Stimulated activated CD4-positive, alpha-beta T cell treated with anti-CD3 and anti-CD28 coated beads, Interleukin-15, amount 100 ng/mL, for 48 hours (primary cell): ENCODE measurements around the gene PDCL2.
"Not testable (repeated sequence)": the region's sequence is repeated elsewhere in the genome, so short reads cannot be mapped to it uniquely, and the experiment has no call there.

ENCODE experiments used
- DNase-seq, 2 donors: peaks; one replicate each; pipeline ENCODE4 v3.0.0-alpha.2; 2020; ENCODE audit warnings: low read depth in 2 of 2

PDCL2 gene

DNA sequence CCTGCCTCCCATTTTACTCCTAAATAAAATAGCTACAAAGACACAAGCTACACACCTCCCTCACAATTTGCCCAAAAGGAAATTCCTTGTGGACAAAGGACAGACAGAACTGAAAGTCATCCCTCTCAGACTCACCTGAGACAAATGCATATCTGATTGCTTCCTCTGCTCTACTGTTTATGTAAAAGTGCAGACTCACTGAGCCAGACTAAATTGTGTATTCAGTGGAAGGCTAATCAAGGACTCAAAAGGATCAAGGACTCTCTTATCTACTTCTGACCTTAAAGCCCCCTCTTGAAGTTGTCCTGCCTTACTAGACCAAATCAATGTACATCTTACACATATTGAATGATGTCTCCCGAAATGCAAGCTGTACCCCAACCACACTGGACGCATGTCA is 3.9 kb downstream of the PDCL2 start:
- DNase-seq = no peak

GRCh38 chr4:55582773-55583172 is 9.3 kb downstream of the PDCL2 start:
- DNase-seq = not testable (repeated sequence)

GRCh38 chr4:55578341-55579010 is 13.6 kb downstream of the PDCL2 start:
- DNase-seq = no peak

DNA sequence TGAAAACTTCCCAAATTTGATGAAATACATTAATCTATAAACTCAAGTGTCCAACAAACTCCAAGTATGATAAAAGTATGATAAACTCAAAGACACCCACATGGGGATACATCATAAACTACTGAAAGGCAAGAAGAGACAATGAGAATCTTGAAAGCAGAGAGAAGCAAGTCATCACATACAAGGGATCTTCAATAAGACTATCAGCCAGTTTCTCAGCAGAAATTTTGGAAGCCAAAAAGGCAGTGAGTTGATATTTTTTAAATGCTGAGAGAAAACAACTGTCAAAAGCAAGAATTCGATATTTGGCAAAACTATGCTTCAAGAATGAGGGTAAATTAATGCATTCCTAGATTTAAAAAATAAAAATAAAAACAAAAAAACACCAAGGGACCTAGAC is 16.5 kb downstream of the PDCL2 start:
- DNase-seq = no peak

- no peak for DNase-seq
Measured at GRCh38 chr4:55574252-55574651, 17.8 kb downstream of the PDCL2 start.

DNA sequence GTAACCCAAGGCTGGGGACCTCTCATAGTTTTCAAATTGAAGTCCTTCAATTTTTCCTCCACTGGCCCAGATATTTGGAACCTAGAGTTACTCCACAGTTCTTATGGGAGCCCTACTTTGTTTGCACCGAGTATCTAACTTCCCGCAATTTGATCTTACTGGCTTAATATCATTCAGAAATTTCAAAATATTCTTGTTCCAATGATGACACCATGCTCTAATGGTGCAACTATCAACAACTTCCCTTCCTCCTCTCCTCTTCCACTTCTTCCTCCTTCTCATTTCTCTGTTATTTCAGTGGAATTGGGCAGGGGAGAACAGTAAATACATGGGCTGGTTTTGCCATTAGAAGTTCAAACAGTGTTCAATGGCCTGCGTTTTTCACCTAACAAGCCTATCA is 20.2 kb downstream of the PDCL2 start:
- no peak for DNase-seq

DNA sequence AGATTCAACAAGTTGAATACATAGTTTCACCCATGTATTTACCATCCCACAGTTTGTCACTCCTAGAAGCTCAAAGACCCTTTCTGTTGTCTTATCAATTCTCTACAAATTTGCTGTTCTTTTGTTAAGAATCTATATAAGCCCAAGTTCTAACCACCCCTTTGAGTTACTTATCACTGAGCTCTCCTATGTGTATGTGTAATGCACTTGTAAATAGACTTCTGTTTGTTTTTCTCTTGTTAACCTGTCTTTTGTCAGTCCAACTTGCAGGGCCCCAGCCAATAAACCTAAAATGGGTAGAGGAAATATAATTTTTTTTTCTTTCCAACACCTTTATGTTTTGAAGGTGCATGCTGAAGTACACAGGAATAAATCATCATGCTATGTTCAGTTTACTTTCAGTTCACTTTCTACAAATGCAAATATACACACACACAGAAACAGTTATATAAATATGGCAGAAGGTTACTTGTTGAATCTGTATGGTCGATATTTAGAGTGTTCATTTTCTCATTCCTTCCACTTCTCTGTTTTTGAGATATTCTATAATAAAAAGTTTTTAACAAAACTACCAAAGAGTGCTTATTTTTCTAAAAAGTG is 23.0 kb downstream of the PDCL2 start:
- no peak for DNase-seq

DNA sequence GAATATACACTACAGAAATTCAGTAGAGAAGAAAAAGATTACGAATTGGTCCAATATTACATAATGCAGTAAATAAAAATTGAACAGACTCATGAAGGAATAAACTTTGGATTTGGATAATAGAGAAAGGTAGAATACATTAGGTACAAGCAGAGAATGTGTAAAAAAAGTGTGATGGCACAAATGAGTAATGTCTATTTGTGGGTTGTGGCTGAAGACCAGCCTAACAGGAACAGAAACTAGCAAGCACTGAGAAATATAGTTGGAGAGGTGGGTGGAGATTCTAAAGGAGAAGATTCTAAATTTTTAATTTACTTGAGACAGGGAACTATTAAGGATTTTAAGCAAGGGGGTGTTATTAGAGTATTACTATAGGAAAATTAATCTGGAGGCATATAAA is 30.2 kb downstream of the PDCL2 start:
- DNase-seq = no peak

DNA sequence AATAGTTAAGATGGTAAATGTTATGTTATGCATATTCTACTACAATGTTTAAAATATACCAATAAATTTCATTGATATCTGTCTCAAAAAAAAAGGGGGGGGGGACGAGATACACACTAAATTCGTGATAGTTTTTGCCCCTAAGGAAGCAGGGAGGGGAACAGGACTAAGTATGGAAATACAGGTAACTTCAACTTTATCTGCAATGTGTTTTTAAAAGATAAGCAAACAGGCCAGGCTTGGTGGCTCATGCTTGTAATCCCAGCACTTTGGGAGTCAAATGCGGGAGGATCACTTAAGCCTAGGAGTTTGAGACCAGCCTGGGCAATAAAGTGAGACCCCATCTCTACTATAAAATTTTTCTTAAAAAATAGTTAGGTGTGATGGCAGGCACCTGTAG is 31.9 kb downstream of the PDCL2 start:
- no peak for DNase-seq

- DNase-seq = no peak
Measured at GRCh38 chr4:55554453-55555030, 37.5 kb downstream of the PDCL2 start.

DNA sequence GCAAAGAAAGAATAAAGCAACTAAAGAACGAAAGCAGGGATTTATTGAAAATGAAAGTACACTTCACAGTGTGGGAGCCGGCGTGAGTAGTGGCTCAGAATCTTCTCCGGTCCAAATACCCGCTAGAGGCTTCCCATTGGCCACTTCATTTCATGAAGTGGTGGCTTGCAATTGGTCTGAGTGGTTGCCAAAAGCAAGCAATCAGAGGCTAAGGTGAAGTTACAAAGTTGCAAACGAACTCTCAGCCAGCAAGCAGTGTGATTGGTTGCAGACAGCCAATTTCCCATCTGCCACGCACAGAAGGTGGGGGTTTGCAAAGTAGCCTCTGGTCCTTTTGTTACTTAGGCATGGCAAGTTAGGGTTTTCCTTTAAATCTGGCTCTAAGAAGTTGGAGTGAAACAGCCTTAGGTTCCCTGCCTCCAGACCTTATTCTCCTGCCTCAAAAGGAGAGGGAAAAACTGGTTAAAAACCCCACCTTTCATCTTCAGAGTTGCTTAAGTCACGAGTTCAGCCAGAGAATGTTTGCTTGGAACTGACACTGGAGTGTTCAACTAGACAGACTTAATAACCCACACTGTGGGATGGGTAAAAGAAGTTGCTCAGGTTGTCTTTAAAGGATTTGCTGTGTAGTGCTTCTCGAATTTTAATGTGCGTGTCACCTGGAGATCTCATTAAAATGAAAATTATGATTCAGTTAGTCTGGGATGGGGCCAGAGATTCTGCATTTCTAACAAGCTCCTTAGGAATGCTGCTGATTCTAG is 38.4 kb downstream of the PDCL2 start:
- no peak for DNase-seq

GRCh38 chr4:55551964-55552363 is 40.1 kb downstream of the PDCL2 start:
- DNase-seq = not testable (repeated sequence)

DNA sequence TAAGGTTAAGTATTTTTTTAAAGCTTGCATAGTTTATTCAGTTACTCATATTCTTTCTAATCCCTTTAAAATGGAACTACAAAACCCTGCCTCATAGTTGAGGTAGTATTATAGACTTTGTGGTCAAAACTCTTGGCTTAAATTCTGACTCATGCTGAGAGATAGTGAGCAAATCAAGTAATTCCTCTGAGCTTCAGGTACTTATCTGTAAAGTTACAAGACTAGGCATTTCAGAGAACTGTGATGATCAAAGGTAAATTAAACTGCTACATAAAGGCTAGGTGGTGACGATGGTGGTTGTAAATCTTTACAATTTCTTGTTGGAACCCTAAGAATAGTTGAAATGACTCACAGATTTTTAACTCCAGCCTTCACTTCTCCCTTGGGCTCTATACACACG is 42.2 kb downstream of the PDCL2 start:
- no peak for DNase-seq

- no peak for DNase-seq
Measured at GRCh38 chr4:55547918-55548317, 44.1 kb downstream of the PDCL2 start.

DNA sequence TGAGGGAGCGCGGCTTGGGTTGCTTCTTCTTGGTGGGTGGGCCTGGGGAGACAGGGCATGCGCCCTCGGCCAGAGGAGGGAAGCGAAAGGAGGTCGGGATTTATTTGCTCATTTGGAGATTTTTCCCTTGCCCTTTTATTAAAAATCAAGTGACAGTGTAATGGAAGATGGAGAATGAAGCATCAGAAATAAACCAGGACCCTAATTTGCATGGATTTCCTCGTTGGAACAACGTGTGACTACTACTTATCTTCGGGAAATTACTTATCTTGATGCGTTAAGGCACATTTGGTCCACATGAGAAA is 44.6 kb downstream of the PDCL2 start:
- no peak for DNase-seq

- peak; percentile 64 to 74 for DNase-seq
Measured at GRCh38 chr4:55546756-55547465, 45.1 kb downstream of the PDCL2 start, which contains the start of gene CLOCK. CLOCK (minus strand) TSS chr4:55546909; CDS start chr4:55482785, 64,124 bp downstream.

DNA sequence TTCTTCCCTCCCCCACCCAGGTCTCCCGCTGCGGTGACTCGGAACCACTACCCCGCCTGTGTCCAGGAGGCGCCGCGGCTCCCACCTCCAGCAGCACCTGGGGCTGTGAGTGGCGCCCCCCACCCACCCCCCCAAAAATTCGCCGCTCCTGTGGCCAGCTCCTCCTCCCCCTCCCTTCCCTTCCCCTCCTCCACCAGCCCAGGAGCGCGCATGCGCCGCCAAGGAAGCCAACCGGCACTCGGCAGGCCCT is 45.6 kb downstream of the PDCL2 start:
- no peak for DNase-seq

- peak; percentile 29 to 44 for DNase-seq
Measured at GRCh38 chr4:55545641-55546505, 46.2 kb downstream of the PDCL2 start.

GRCh38 chr4:55545151-55545550 is 46.9 kb downstream of the PDCL2 start:
- no peak for DNase-seq

- DNase-seq = no peak
Measured at GRCh38 chr4:55543858-55544257, 48.2 kb downstream of the PDCL2 start.

GRCh38 chr4:55540271-55540670 is 51.8 kb downstream of the PDCL2 start:
- no peak for DNase-seq

- DNase-seq = no peak
Measured at GRCh38 chr4:55539658-55540057, 52.4 kb downstream of the PDCL2 start.
